ENCODE data around the gene IL18BP.

Gene IL18BP

GRCh38 chr11:72012897-72013721 is 14.4 kb downstream of the IL18BP start:
- Mint-ChIP-seq H3K9me3 (no peaks in the 10 kb centered on the region), H3K27ac (no peak overlapping the region), H3K4me1 (no peaks in the 10 kb centered on the region), H3K4me3 (no peak overlapping the region), H3K27me3 (no peaks in the 10 kb centered on the region), H3K36me3 (ENCODE audit: low read depth) (peaks cover 54% of the 10 kb centered on the region)
- no peak for DNase-seq
- ATAC-seq, result no peak

- DNase-seq (no peak), ATAC-seq (no peak)
- Mint-ChIP-seq H3K27me3 (no peaks in the 10 kb centered on the region), H3K9me3 (no peaks in the 10 kb centered on the region), H3K27ac (no peak overlapping the region), H3K36me3 (ENCODE audit: low read depth) (peaks cover 53% of the 10 kb centered on the region), H3K4me1 (no peaks in the 10 kb centered on the region), H3K4me3 (no peak overlapping the region)
These were observed 15.3 kb downstream of the IL18BP start for GRCh38 chr11:72013765-72014711.

- no peaks in the 10 kb centered on the region for H3K4me1 Mint-ChIP-seq
- ATAC-seq (no peak), DNase-seq (no peak)
- H3K27me3 Mint-ChIP-seq, result no peaks in the 10 kb centered on the region
- H3K9me3 Mint-ChIP-seq, result no peaks in the 10 kb centered on the region
- H3K36me3 Mint-ChIP-seq (ENCODE audit: low read depth), result peaks cover 54% of the 10 kb centered on the region
- H3K4me3 Mint-ChIP-seq, result no peak overlapping the region
- no peak overlapping the region for H3K27ac Mint-ChIP-seq
These were observed 16.1 kb downstream of the IL18BP start for GRCh38 chr11:72014761-72015320.

GRCh38 chr11:72015511-72016061 is 16.9 kb downstream of the IL18BP start:
- no peak for DNase-seq
- Mint-ChIP-seq H3K36me3 (ENCODE audit: low read depth) (peaks cover 58% of the 10 kb centered on the region), H3K27me3 (no peaks in the 10 kb centered on the region), H3K9me3 (no peaks in the 10 kb centered on the region), H3K4me3 (no peak overlapping the region), H3K27ac (peak overlapping the region; percentile 19), H3K4me1 (no peaks in the 10 kb centered on the region)
- no peak for ATAC-seq

- peak overlapping the region; percentile 12 for H3K27ac Mint-ChIP-seq
- no peak for DNase-seq
These were observed 19.5 kb downstream of the IL18BP start for GRCh38 chr11:72018171-72018570.

GRCh38 chr11:72023335-72023734 is 24.6 kb downstream of the IL18BP start:
- H3K4me3 Mint-ChIP-seq, result no peak overlapping the region
- H3K36me3 Mint-ChIP-seq (ENCODE audit: low read depth), result peaks cover 40% of the 10 kb centered on the region

More at GRCh38 chr11:72018171-72018570, 19.5 kb downstream of the IL18BP start:
- no peaks in the 10 kb centered on the region for H3K4me1 Mint-ChIP-seq
- H3K4me3 Mint-ChIP-seq, result no peak overlapping the region
- ATAC-seq, result no peak
- H3K9me3 Mint-ChIP-seq, result no peaks in the 10 kb centered on the region
- H3K27me3 Mint-ChIP-seq, result no peaks in the 10 kb centered on the region
- H3K36me3 Mint-ChIP-seq (ENCODE audit: low read depth), result peaks cover 67% of the 10 kb centered on the region

GRCh38 chr11:72024069-72024754 is 25.5 kb downstream of the IL18BP start:
- Mint-ChIP-seq H3K4me1 (peaks cover 23% of the 10 kb centered on the region), H3K9me3 (no peaks in the 10 kb centered on the region), H3K36me3 (ENCODE audit: low read depth) (peaks cover 36% of the 10 kb centered on the region), H3K4me3 (no peak overlapping the region), H3K27ac (no peak overlapping the region), H3K27me3 (no peaks in the 10 kb centered on the region)
- no peak for DNase-seq
- ATAC-seq, result no peak

More at GRCh38 chr11:72023335-72023734, 24.6 kb downstream of the IL18BP start:
- Mint-ChIP-seq H3K27me3 (no peaks in the 10 kb centered on the region), H3K9me3 (no peaks in the 10 kb centered on the region), H3K4me1 (peaks cover 15% of the 10 kb centered on the region), H3K27ac (no peak overlapping the region)
- no peak for DNase-seq
- ATAC-seq, result no peak

GRCh38 chr11:72026090-72026489 is 27.4 kb downstream of the IL18BP start:
- ATAC-seq, result no peak
- DNase-seq, result no peak
- Mint-ChIP-seq H3K4me1 (peaks cover 34% of the 10 kb centered on the region), H3K36me3 (ENCODE audit: low read depth) (peaks cover 23% of the 10 kb centered on the region), H3K27ac (no peak overlapping the region), H3K27me3 (no peaks in the 10 kb centered on the region), H3K4me3 (no peak overlapping the region), H3K9me3 (no peaks in the 10 kb centered on the region)

- Mint-ChIP-seq H3K27me3 (no peaks in the 10 kb centered on the region), H3K4me3 (no peak overlapping the region), H3K4me1 (peaks cover 35% of the 10 kb centered on the region), H3K36me3 (ENCODE audit: low read depth) (peaks cover 20% of the 10 kb centered on the region), H3K9me3 (no peaks in the 10 kb centered on the region), H3K27ac (no peak overlapping the region)
- DNase-seq, result no peak
- no peak for ATAC-seq
These were observed 31.9 kb downstream of the IL18BP start for GRCh38 chr11:72030472-72031045.

- Mint-ChIP-seq H3K4me1 (peaks cover 13% of the 10 kb centered on the region), H3K4me3 (no peak overlapping the region), H3K36me3 (ENCODE audit: low read depth) (peaks cover 23% of the 10 kb centered on the region), H3K27me3 (no peaks in the 10 kb centered on the region), H3K9me3 (no peaks in the 10 kb centered on the region), H3K27ac (peak overlapping the region; percentile 70)
- ATAC-seq (no peak), DNase-seq (no peak)
These were observed 38.0 kb downstream of the IL18BP start for GRCh38 chr11:72036687-72037086.

GRCh38 chr11:72037554-72038311 is 39.0 kb downstream of the IL18BP start:
- no peak overlapping the region for H3K4me3 Mint-ChIP-seq
- H3K36me3 Mint-ChIP-seq (ENCODE audit: low read depth), result peaks cover 24% of the 10 kb centered on the region
- H3K27me3 Mint-ChIP-seq, result no peaks in the 10 kb centered on the region
- peaks cover 22% of the 10 kb centered on the region for H3K4me1 Mint-ChIP-seq
- H3K9me3 Mint-ChIP-seq, result no peaks in the 10 kb centered on the region
- ATAC-seq (no peak), DNase-seq (no peak)
- no peak overlapping the region for H3K27ac Mint-ChIP-seq

GRCh38 chr11:72038491-72038890 is 39.8 kb downstream of the IL18BP start:
- Mint-ChIP-seq H3K27ac (no peak overlapping the region), H3K4me3 (no peak overlapping the region)
- no peak for ATAC-seq

More at GRCh38 chr11:72038491-72038890, 39.8 kb downstream of the IL18BP start:
- Mint-ChIP-seq H3K27me3 (no peaks in the 10 kb centered on the region), H3K36me3 (ENCODE audit: low read depth) (peaks cover 21% of the 10 kb centered on the region), H3K9me3 (no peaks in the 10 kb centered on the region), H3K4me1 (peaks cover 22% of the 10 kb centered on the region)
- no peak for DNase-seq
